ENCODE data around the gene HS6ST1. TPM values are rescaled to one million over a fixed set of nuclear protein-coding genes. Genes with fewer than 3 reads are reported as not detected.

The HS6ST1 gene
- total RNA-seq, 1 experiment from 2014 or later, result 21.5 TPM

DNA sequence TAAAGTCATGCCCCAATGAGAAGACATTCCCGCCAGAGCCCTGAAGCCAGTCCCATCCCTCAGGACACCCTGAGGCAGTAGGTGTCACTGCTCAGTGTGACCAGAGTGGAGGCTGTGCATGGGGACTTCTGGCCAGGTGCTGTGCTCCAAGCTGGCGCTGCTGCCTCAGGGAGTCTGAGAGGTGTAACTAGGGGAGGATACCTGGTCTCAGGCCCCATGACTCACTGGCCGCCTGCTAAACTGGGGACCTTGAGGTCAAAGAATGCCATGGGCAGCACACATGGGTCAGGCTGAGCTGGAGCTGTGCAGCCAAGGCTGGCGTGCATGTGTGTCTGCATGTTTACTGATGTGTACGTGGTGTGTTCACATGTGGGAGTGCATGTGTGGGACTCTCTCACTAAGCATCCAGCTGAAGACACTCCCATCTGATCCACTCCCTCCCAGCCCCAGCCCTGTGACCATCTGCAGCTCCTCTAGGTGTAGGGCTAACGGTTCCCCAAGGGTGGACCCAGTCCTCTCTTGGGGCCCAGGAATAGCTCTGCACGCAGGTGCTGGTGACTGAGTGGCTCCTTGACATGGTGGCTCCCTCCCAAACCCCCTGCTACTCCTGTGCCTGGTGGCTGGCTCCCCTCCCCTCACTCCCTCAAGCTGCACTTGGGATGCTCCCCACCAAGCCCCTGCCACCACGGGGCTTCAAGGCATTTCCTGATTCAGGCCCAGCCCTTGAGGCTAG, 16.5 kb downstream of the HS6ST1 start:
- peaks cover 27% of the 10 kb centered on the region for H3K4me1 ChIP-seq (ENCODE audit: insufficient read depth, low read length)
- BruUV-seq (replicated peaks), result no TSS peak
- no peak overlapping the region for H2AFZ ChIP-seq (ENCODE audit: low read length)
- ChIA-PET CTCF (no interaction called here), POLR2A (ENCODE audit: unreplicated experiment) (no interaction called here)
- no peak for TF ChIP-seq EZH2 (IDR thresholded peaks at IDR 0.05; ENCODE audit: low read length, unreplicated experiment)
- no peak for TF ChIP-seq EZH2phosphoT487 (IDR thresholded peaks at IDR 0.05; ENCODE audit: borderline replicate concordance, low read length)
- no peak for TF ChIP-seq CTCF (conservative IDR thresholded peaks at IDR 0.05; ENCODE audit: low read depth, low read length)
- DNase-seq (no peak), ATAC-seq (no peak)
- no peaks in the 10 kb centered on the region for H3K9me3 ChIP-seq (ENCODE audit: low read length)
- H4K20me1 ChIP-seq (ENCODE audit: low read length), result no peaks in the 10 kb centered on the region; the same call in 1 of the 2 replicates
- no peaks in the 10 kb centered on the region for H3F3A ChIP-seq (ENCODE audit: low read length, unreplicated experiment)
- H3K27me3 ChIP-seq (ENCODE audit: low read length), result no peaks in the 10 kb centered on the region
- no peak overlapping the region for H3K4me2 ChIP-seq (ENCODE audit: low read length)
- intact Hi-C loops (cut with micrococcal nuclease), result loop anchor here (10.0 kb wide), 2 partner anchors 67 to 237 kb away; no protein-coding TSS in a partner anchor
- no peaks in the 10 kb centered on the region for H3K9me2 ChIP-seq (replicated peaks; ENCODE audit: low read length)
- H3K27ac ChIP-seq (ENCODE audit: low read length), result no peak overlapping the region
- no peak overlapping the region for H3K9ac ChIP-seq (ENCODE audit: low read length)
- peaks cover 32% of the 10 kb centered on the region for H3K79me2 ChIP-seq (ENCODE audit: low read length)
- H3K36me3 ChIP-seq (ENCODE audit: low read depth, low read length), result no peaks in the 10 kb centered on the region
- H3K4me3 ChIP-seq (ENCODE audit: low read length), result no peak overlapping the region

GRCh38 chr2:128301501-128301966, 17.1 kb downstream of the HS6ST1 start:
- ChIA-PET CTCF (no interaction called here), POLR2A (ENCODE audit: unreplicated experiment) (no interaction called here)
- Histone ChIP-seq H3K9me3 (ENCODE audit: low read length) (no peaks in the 10 kb centered on the region), H4K20me1 (ENCODE audit: low read length) (no peaks in the 10 kb centered on the region; the same call in 1 of the 2 replicates), H3K27ac (ENCODE audit: low read length) (no peak overlapping the region), H3K27me3 (ENCODE audit: low read length) (no peaks in the 10 kb centered on the region), H3K9ac (ENCODE audit: low read length) (no peak overlapping the region), H3K79me2 (ENCODE audit: low read length) (peaks cover 29% of the 10 kb centered on the region), H3K36me3 (ENCODE audit: low read depth, low read length) (no peaks in the 10 kb centered on the region), H3K4me1 (ENCODE audit: insufficient read depth, low read length) (peaks cover 20% of the 10 kb centered on the region), H3K4me3 (ENCODE audit: low read length) (no peak overlapping the region), H2AFZ (ENCODE audit: low read length) (no peak overlapping the region), H3K9me2 (replicated peaks; ENCODE audit: low read length) (no peaks in the 10 kb centered on the region), H3F3A (ENCODE audit: low read length, unreplicated experiment) (no peaks in the 10 kb centered on the region), H3K4me2 (ENCODE audit: low read length) (no peak overlapping the region)
- no peak for DNase-seq
- ATAC-seq, result no peak
- intact Hi-C loops (cut with micrococcal nuclease), result loop anchor here (10.0 kb wide), 2 partner anchors 67 to 237 kb away; no protein-coding TSS in a partner anchor
- BruUV-seq (replicated peaks), result no TSS peak
- TF ChIP-seq CTCF (conservative IDR thresholded peaks at IDR 0.05; ENCODE audit: low read depth, low read length) (no peak), EZH2 (IDR thresholded peaks at IDR 0.05; ENCODE audit: low read length, unreplicated experiment) (no peak), EZH2phosphoT487 (IDR thresholded peaks at IDR 0.05; ENCODE audit: borderline replicate concordance, low read length) (no peak)

- no peak overlapping the region for H2AFZ ChIP-seq (ENCODE audit: low read length)
- no peaks in the 10 kb centered on the region for H3K27me3 ChIP-seq (ENCODE audit: low read length)
- no peak overlapping the region for H3K27ac ChIP-seq (ENCODE audit: low read length)
- no peaks in the 10 kb centered on the region for H3K9me3 ChIP-seq (ENCODE audit: low read length)
- H3K9me2 ChIP-seq (replicated peaks; ENCODE audit: low read length), result no peaks in the 10 kb centered on the region
- no peaks in the 10 kb centered on the region for H3F3A ChIP-seq (ENCODE audit: low read length, unreplicated experiment)
- H3K36me3 ChIP-seq (ENCODE audit: low read depth, low read length), result no peaks in the 10 kb centered on the region
- no peaks in the 10 kb centered on the region; the same call in 1 of the 2 replicates for H4K20me1 ChIP-seq (ENCODE audit: low read length)
- POLR2A ChIA-PET (ENCODE audit: unreplicated experiment), result no interaction called here
- ATAC-seq, result no peak
- no peak for DNase-seq
- no TSS peak for BruUV-seq (replicated peaks)
- CTCF ChIA-PET, result no interaction called here
- TF ChIP-seq EZH2 (IDR thresholded peaks at IDR 0.05; ENCODE audit: low read length, unreplicated experiment), result no peak
- no peak for TF ChIP-seq CTCF (conservative IDR thresholded peaks at IDR 0.05; ENCODE audit: low read depth, low read length)
- no peak for TF ChIP-seq EZH2phosphoT487 (IDR thresholded peaks at IDR 0.05; ENCODE audit: borderline replicate concordance, low read length)
- intact Hi-C loops (cut with micrococcal nuclease), result loop anchor here (10.0 kb wide), 2 partner anchors 66 to 236 kb away; no protein-coding TSS in a partner anchor
- no peak overlapping the region for H3K4me2 ChIP-seq (ENCODE audit: low read length)
- peaks cover 32% of the 10 kb centered on the region for H3K79me2 ChIP-seq (ENCODE audit: low read length)
- H3K9ac ChIP-seq (ENCODE audit: low read length), result no peak overlapping the region
- no peak overlapping the region for H3K4me3 ChIP-seq (ENCODE audit: low read length)
- H3K4me1 ChIP-seq (ENCODE audit: insufficient read depth, low read length), result peaks cover 17% of the 10 kb centered on the region
Measured at GRCh38 chr2:128301021-128301420, 17.6 kb downstream of the HS6ST1 start.

All from PC-3 (cell line).